SK-N-SH treated with all-trans-retinoic acid at 6 μM for 48 hours (cell line): Measurements from ENCODE around the gene KRTAP2-1.
"Not testable (repeated sequence)": the region's sequence is repeated elsewhere in the genome, so short reads cannot be mapped to it uniquely, and the experiment has no call there.

ENCODE experiments used
- ARNTL ChIP-seq: fragments of 450-650 bp; formaldehyde crosslinking; IDR thresholded peaks from 2 replicates; pipeline ENCODE4 v1.5.0; 2020; ENCODE audit warnings: low read depth, mild to moderate bottlenecking, moderate library complexity, borderline replicate concordance
- BACH2 ChIP-seq: fragments of 250-450 bp; sonication (Bioruptor Pico); IDR thresholded peaks from 2 replicates; pipeline ENCODE4 v1.9.0; 2021; ENCODE audit warnings: mild to moderate bottlenecking, borderline replicate concordance
- ESRRG ChIP-seq: fragments of 250-450 bp; sonication (Bioruptor Pico); IDR thresholded peaks from 2 replicates; pipeline ENCODE4 v1.6.1; 2021; ENCODE audit warnings: mild to moderate bottlenecking
- ISL1 ChIP-seq: fragments of 250-450 bp; sonication (Bioruptor Pico); IDR thresholded peaks from 2 replicates; pipeline ENCODE4 v2.1.2; 2022; ENCODE audit warnings: mild to moderate bottlenecking, moderate library complexity
- PPARA ChIP-seq: fragments of 250-450 bp; sonication (Bioruptor Pico); IDR thresholded peaks from 2 replicates; pipeline ENCODE4 v1.5.0; 2020; ENCODE audit warnings: mild to moderate bottlenecking, borderline replicate concordance
- RARB ChIP-seq: fragments of 250-450 bp; sonication (Bioruptor Pico); IDR thresholded peaks from 2 replicates; pipeline ENCODE4 v1.8.0; 2021; ENCODE audit warnings: mild to moderate bottlenecking, moderate library complexity
- TSHZ2 ChIP-seq: fragments of 250-450 bp; sonication (Bioruptor Pico); IDR thresholded peaks from 2 replicates; pipeline ENCODE4 v1.5.0; 2020; ENCODE audit warnings: mild to moderate bottlenecking, moderate library complexity
- ZC3H10 ChIP-seq: fragments of 250-450 bp; sonication (Bioruptor Pico); IDR thresholded peaks from 2 replicates; pipeline ENCODE4 v1.5.1; 2021; ENCODE audit warnings: mild to moderate bottlenecking, moderate library complexity
- ZFP3 ChIP-seq: fragments of 250-450 bp; sonication (Bioruptor Pico); IDR thresholded peaks from 2 replicates; pipeline ENCODE4 v1.5.0; 2020; ENCODE audit warnings: mild to moderate bottlenecking, moderate library complexity
- ZFP30 ChIP-seq: fragments of 450-650 bp; formaldehyde crosslinking; IDR thresholded peaks from 2 replicates; pipeline ENCODE4 v1.5.0; 2022; ENCODE audit warnings: mild to moderate bottlenecking, moderate library complexity
- ZNF70 ChIP-seq: fragments of 450-650 bp; formaldehyde crosslinking; IDR thresholded peaks from 2 replicates; pipeline ENCODE4 v1.5.0; 2020; ENCODE audit warnings: mild to moderate bottlenecking, moderate library complexity
- ZNF8 ChIP-seq: fragments of 450-650 bp; formaldehyde crosslinking; IDR thresholded peaks from 2 replicates; pipeline ENCODE4 v1.5.0; 2020; ENCODE audit warnings: mild to moderate bottlenecking, moderate library complexity
- TF ChIP-seq, protein P1 (sequence below): fragments of 250-450 bp; sonication (Bioruptor Pico); IDR thresholded peaks from 2 replicates; pipeline ENCODE4 v1.5.1; 2020; ENCODE audit warnings: low read depth, mild to moderate bottlenecking, moderate library complexity
- TF ChIP-seq, protein P2 (sequence below): fragments of 250-450 bp; sonication (Bioruptor Pico); IDR thresholded peaks from 2 replicates; pipeline ENCODE4 v1.8.0; 2020; ENCODE audit warnings: mild to moderate bottlenecking, moderate library complexity, borderline replicate concordance

DNA sequence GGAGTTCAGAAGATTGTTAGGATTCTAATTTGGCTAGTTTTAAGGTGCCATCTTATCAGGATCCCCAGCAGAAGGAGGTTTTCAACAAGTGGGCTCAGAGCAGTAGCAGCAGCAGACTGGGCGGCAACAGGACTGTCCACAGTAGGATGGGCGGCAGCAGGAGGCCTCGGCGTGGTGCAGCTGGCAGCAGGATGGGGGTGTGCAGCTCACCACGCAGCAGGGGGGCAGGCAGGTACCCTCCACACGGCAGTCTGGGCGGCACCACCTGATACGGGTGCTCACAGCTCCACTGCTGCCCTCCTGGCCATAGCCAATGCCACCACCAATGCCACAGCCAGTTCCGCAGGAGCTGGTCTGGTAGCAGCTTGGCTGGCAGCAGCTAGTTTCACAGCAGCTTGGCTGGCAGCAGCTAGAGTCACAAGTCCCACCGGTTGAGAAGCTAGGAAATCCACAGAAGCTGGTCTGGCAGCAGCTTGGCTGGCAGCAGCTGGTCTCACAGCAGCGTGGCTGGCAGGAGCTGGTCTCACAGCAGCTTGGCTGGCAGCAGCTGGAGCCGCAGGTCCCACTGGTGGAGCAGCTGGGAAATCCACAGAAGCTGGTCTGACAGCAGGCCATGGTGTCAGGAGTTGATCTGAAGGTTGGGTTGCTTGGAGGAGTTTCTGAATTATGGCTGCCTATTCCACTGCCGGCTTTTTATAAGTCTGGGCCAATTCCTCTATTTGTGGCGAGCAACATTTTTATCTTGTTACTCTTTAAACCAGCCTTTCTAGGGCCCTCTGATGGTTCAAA is 6.1 kb downstream of the KRTAP2-1 start, which contains the start of gene KRTAP1-1:
- TF ChIP-seq ARNTL (CRISPR knock-in tag); BACH2 (CRISPR knock-in tag); ESRRG; TSHZ2 (CRISPR knock-in tag); ZC3H10; ZFP3 (CRISPR knock-in tag); RARB; PPARA (CRISPR knock-in tag); ZNF8 (CRISPR knock-in tag); ZNF70 (CRISPR knock-in tag); ISL1 (CRISPR knock-in tag); ZFP30 (CRISPR knock-in tag): not testable (repeated sequence)
- TF ChIP-seq, protein P1, sequence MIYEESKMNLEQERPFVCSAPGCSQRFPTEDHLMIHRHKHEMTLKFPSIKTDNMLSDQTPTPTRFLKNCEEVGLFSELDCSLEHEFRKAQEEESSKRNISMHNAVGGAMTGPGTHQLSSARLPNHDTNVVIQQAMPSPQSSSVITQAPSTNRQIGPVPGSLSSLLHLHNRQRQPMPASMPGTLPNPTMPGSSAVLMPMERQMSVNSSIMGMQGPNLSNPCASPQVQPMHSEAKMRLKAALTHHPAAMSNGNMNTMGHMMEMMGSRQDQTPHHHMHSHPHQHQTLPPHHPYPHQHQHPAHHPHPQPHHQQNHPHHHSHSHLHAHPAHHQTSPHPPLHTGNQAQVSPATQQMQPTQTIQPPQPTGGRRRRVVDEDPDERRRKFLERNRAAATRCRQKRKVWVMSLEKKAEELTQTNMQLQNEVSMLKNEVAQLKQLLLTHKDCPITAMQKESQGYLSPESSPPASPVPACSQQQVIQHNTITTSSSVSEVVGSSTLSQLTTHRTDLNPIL (CRISPR knock-in tag), result not testable (repeated sequence)
- TF ChIP-seq, protein P2, sequence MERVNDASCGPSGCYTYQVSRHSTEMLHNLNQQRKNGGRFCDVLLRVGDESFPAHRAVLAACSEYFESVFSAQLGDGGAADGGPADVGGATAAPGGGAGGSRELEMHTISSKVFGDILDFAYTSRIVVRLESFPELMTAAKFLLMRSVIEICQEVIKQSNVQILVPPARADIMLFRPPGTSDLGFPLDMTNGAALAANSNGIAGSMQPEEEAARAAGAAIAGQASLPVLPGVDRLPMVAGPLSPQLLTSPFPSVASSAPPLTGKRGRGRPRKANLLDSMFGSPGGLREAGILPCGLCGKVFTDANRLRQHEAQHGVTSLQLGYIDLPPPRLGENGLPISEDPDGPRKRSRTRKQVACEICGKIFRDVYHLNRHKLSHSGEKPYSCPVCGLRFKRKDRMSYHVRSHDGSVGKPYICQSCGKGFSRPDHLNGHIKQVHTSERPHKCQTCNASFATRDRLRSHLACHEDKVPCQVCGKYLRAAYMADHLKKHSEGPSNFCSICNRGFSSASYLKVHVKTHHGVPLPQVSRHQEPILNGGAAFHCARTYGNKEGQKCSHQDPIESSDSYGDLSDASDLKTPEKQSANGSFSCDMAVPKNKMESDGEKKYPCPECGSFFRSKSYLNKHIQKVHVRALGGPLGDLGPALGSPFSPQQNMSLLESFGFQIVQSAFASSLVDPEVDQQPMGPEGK (CRISPR knock-in tag), result not testable (repeated sequence)
